GM19193 (cell line): ENCODE measurements around the gene EIF3M.

Experiments
- POLR2A ChIP-seq: IDR thresholded peaks from 4 replicates; pipeline ENCODE4 v1.6.1; 2011; ENCODE audit not compliant: insufficient read depth, insufficient read length; ENCODE audit errors: extremely low read depth

Gene EIF3M

DNA sequence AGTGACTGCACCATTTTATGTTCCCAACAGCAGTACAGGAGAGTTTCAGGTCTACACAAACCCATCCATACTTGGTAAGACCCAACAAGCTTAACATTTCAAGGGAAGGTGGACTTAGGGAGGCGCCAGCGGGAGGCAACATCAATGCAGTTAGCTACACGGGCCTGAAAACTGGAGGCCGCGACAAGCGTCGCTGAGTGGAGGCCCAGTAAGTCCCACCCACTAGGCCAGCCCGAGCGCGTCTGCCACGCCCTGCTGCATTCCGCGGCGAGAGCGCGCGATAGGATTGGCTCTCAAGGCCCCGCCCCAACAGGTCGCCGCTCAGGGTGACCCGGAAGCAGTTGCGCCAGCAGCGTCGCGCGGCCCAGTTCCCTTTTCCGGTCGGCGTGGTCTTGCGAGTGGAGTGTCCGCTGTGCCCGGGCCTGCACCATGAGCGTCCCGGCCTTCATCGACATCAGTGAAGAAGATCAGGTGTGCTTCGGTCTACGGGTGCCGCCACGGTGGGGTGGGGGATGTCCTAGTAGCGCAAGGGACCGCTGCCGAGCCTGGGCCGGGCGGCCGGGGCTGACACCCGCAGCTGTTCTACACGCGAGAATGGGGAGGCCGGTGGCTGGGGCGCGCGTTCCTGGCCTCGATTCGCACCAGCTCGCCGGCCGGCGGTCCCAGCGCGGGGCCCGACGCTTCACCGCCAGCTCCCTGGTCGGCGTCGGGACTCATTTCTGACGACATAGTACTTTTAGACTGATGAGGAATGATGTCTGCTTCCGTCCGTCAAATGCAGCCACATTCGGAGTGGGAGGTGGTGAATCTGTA lies at the start of gene EIF3M:
Gene EIF3M (plus strand): TSS at position 373 of the 813 bp plus-strand sequence. CDS start 57 bp downstream, at position 430.
- peak; percentile 96 for TF ChIP-seq POLR2A

- TF ChIP-seq POLR2A = no peak
These were observed 44.8 kb upstream of the EIF3M start for GRCh38 chr11:32538804-32539203.

GRCh38 chr11:32549611-32550187 lies 33.9 kb upstream of the EIF3M start:
- TF ChIP-seq POLR2A = no peak

DNA sequence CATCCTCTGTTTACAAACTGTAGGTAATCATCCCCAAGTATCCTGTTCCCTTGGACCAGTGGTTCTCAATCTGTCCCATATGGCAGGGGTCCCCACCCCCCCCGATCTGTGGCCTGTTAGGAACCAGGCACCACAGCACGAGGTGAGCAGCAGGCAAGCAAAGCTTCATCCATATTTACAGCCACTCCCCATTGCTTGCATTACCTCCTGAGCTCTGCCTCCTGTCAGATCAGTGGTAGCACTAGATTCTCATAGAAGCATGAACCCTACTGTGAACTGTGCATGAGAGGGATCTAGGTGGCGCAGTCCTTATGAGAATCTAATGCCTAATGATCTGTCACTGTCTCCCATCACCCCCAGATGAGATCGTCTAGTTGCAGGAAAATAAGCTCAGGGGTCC lies 33.4 kb upstream of the EIF3M start:
- TF ChIP-seq POLR2A = no peak

GRCh38 chr11:32555091-32555490 lies 28.5 kb upstream of the EIF3M start:
- no peak for TF ChIP-seq POLR2A

DNA sequence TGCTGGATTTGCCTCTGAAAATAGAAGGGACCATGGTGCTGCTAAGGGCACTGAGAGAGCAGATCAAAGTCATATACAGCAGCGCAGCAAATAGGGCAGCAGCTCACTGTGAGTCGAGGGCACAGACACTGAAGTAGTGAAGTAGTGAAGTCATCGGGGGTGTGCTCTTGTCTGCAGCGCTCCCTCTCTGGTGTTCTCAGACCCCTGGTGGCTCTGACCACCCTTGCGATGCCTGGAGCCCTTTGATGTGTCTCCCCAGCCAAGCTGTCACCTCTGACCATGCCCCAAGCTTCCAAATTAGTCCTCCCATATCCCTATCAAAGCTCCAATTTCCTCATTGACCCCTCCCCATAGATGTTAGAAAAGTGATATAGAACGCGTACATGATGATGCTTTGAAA lies 27.7 kb upstream of the EIF3M start:
- no peak for TF ChIP-seq POLR2A

DNA sequence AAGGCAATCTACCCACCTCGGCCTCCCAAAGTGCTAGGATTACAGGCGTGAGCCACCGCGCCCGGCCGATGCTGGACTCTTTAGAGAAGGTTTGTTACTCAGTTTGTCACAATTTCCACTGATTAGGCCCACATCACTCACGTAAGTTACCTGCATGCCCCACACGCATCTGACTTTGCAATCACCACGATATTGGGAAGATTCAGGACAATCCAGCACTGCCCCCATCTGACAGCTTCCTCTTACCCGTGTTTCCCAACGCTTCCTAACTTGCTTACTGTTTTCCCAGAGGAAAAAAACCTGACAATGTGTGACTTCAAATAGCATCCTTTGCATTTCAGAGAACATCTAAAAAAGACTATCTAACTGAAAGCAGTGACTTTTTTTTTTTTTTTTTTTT lies 21.8 kb upstream of the EIF3M start:
- no peak for TF ChIP-seq POLR2A

- no peak for TF ChIP-seq POLR2A
These were observed 20.6 kb upstream of the EIF3M start for GRCh38 chr11:32562839-32563599.

DNA sequence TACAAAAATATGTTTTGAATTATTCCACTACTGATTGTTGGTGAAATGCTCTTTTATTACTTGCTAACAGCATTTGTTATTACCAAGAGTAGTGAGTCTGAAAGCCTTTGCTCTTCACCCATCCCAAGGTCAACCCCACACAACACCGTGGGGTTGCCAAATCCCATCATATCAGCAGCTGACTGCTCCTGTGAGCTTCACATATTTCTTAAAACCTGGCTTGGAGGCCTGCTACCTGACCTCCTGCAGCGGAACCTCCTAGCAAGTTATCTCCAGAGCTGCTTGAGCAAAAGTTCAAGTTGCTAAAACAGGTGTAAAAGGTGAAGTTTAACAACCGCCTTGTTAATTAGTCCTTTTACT lies 20.1 kb upstream of the EIF3M start:
- no peak for TF ChIP-seq POLR2A

- no peak for TF ChIP-seq POLR2A
These were observed 17.1 kb upstream of the EIF3M start for GRCh38 chr11:32566517-32566916.

DNA sequence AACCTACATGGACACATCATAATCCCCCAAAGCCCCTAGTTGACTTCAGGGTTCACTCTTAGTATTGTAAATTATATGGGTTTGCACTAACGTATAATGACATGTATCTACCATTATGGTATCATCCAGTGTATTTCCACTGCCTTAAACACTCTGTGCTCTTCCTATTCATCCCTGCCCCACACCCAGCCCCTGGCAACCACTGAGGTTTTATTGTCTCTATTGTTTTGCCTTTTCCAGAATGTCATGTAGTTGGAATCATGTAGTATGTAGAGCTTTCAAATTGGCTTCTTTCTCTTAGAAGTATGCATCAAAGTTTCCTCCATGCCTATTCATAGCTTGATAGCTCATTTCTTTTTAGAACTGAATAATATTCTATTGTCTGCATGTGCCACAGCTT lies 16.5 kb upstream of the EIF3M start:
- no peak for TF ChIP-seq POLR2A

GRCh38 chr11:32569313-32569881 lies 14.2 kb upstream of the EIF3M start:
- TF ChIP-seq POLR2A = no peak

GRCh38 chr11:32571039-32571438 lies 12.6 kb upstream of the EIF3M start:
- TF ChIP-seq POLR2A = no peak

GRCh38 chr11:32573228-32573627 lies 10.4 kb upstream of the EIF3M start:
- TF ChIP-seq POLR2A = no peak

GRCh38 chr11:32574421-32574820 lies 9.2 kb upstream of the EIF3M start:
- no peak for TF ChIP-seq POLR2A
